Measurements from ENCODE around the gene LCLAT1. TPM values are rescaled to one million over a fixed set of nuclear protein-coding genes. Genes with fewer than 3 reads are reported as not detected.

LCLAT1 gene
- total RNA-seq, 1 experiment from 2014 or later = 32.9 TPM

- H3K14ac ChIP-seq (ENCODE audit: insufficient read depth, low read length) = no peak overlapping the region
- Mint-ChIP-seq H3K4me1 (peaks cover 32 to 38% of the 10 kb centered on the region in 2 experiments), H3K9me3 (no peaks in the 10 kb centered on the region; a peak in 2 of 5 replicates), H3K27ac (no peak overlapping the region), H3K27me3 (ENCODE audit: low read depth) (peaks cover 38% of the 10 kb centered on the region), H3K4me3 (no peak overlapping the region), H3K36me3 (ENCODE audit: insufficient read depth in 1 of 3, low read depth in 3 of 3) (peaks cover 0 to 5% (median 5%) of the 10 kb centered on the region in 3 experiments; a peak in 3 of 7 replicates)
- H4K5ac ChIP-seq (ENCODE audit: insufficient read length, low read depth, low read length) = no peak overlapping the region
- H3K4ac ChIP-seq (ENCODE audit: low read depth, low read length) = no peak overlapping the region
- H3K79me1 ChIP-seq (ENCODE audit: insufficient read depth, low read depth, low read length, poor library complexity, severe bottlenecking) = no peaks in the 10 kb centered on the region
- H2BK120ac ChIP-seq (ENCODE audit: low read depth, low read length, poor library complexity, severe bottlenecking) = no peak overlapping the region
- H3K4me1 ChIP-seq (ENCODE audit: insufficient read depth, low read length) = peaks cover 9% of the 10 kb centered on the region
- H3K23ac ChIP-seq (ENCODE audit: insufficient read length, low read depth, low read length) = no peak overlapping the region
- H3K4me2 ChIP-seq (ENCODE audit: insufficient read depth, insufficient read length, low read length) = no peak overlapping the region
- H2BK5ac ChIP-seq (ENCODE audit: insufficient read length, low read length) = no peak overlapping the region
- H2BK12ac ChIP-seq (ENCODE audit: insufficient read length, low read depth, low read length) = no peak overlapping the region
- H3K27me3 ChIP-seq (ENCODE audit: insufficient read depth, low read length) = peaks cover 4% of the 10 kb centered on the region; the same call in 1 of the 2 replicates
- no peak overlapping the region for H4K91ac ChIP-seq (ENCODE audit: insufficient read length, low read depth, low read length)
- H3K9me3 ChIP-seq (ENCODE audit: control insufficient read depth, low read depth, low read length) = no peaks in the 10 kb centered on the region
- H3K23me2 ChIP-seq (ENCODE audit: insufficient read length, low read depth, low read length, poor library complexity, severe bottlenecking) = no peaks in the 10 kb centered on the region
- DNase-seq = no peak
- H3T11ph ChIP-seq (ENCODE audit: low read length) = no peak overlapping the region
- H2BK15ac ChIP-seq (ENCODE audit: low read depth, low read length) = no peak overlapping the region
- H2AK5ac ChIP-seq (ENCODE audit: insufficient read length, low read length) = no peak overlapping the region
- H3K56ac ChIP-seq (ENCODE audit: insufficient read length, low read depth, low read length) = no peak overlapping the region
- no peak overlapping the region for H3K9ac ChIP-seq (ENCODE audit: extremely low read depth, insufficient read length, low read length)
- no peaks in the 10 kb centered on the region for H4K20me1 ChIP-seq (ENCODE audit: control insufficient read depth, insufficient read depth, insufficient read length)
- no peak for TF ChIP-seq CTCF (conservative IDR thresholded peaks at IDR 0.05)
- no peak overlapping the region for H4K8ac ChIP-seq (replicated peaks; ENCODE audit: insufficient read length, low read depth, low read length)
- no peaks in the 10 kb centered on the region for H3K79me2 ChIP-seq (ENCODE audit: insufficient read depth, low read length)
- H3K18ac ChIP-seq (ENCODE audit: insufficient read length, low read depth, low read length) = no peak overlapping the region
- H2BK20ac ChIP-seq (ENCODE audit: low read depth, low read length, poor library complexity, severe bottlenecking) = no peak overlapping the region
- H2AFZ ChIP-seq (ENCODE audit: low read length) = no peak overlapping the region
- no CpG with 5 or more reads among the region's 5 CpGs for WGBS (ENCODE audit: extremely low coverage, insufficient read length, low lambda C conversion rate)
- H3K27ac ChIP-seq (ENCODE audit: insufficient read length, low read depth, low read length) = no peak overlapping the region
These were observed 44.4 kb upstream of the LCLAT1 start for GRCh38 chr2:30402441-30403182.

Data from H9 (cell line).